ENCODE data around the gene OCRL. TPM values are rescaled to one million over a fixed set of nuclear protein-coding genes. Genes with fewer than 3 reads are reported as not detected.

Gene OCRL
- total and polyA plus RNA-seq, 2 of the 13 experiments (the other 11 are each of a cell fraction or from before 2014, with no cell fraction given), result 13.4 to 32.0 TPM

- TF ChIP-seq AFF4 (CRISPR knock-in tag; IDR thresholded peaks at IDR 0.05), result no peak
- TF ChIP-seq NCOA2 (CRISPR knock-in tag; IDR thresholded peaks at IDR 0.05), result peak; percentile 90
- no peak for TF ChIP-seq PHB2 (IDR thresholded peaks at IDR 0.05; ENCODE audit: partially characterized antibody)
- TF ChIP-seq ZNF580 (CRISPR knock-in tag; IDR thresholded peaks at IDR 0.05; ENCODE audit: borderline replicate concordance, low read depth), result no peak
- peak in 1 of 2 experiments; percentile 58; a peak in 2 of 4 replicates for TF ChIP-seq POLR2A (IDR thresholded peaks at IDR 0.05; ENCODE audit: insufficient read depth in 1 of 2, low read depth in 2 of 2, low read length in 2 of 2)
- TF ChIP-seq PLRG1 (conservative IDR thresholded peaks at IDR 0.05), result no peak
- no peak for TF ChIP-seq ZNF83 (CRISPR knock-in tag; IDR thresholded peaks at IDR 0.05; ENCODE audit: borderline replicate concordance)
- TF ChIP-seq JDP2 (CRISPR knock-in tag; IDR thresholded peaks at IDR 0.05; ENCODE audit: borderline replicate concordance), result no peak
- TF ChIP-seq TCF7L2 (IDR thresholded peaks at IDR 0.05; ENCODE audit: low read depth, low read length), result no peak
- TF ChIP-seq HBP1 (CRISPR knock-in tag; IDR thresholded peaks at IDR 0.05; ENCODE audit: low read depth), result no peak
- TF ChIP-seq ZNF143 (CRISPR knock-in tag; IDR thresholded peaks at IDR 0.05), result no peak
- no peak for TF ChIP-seq MBD4 (IDR thresholded peaks at IDR 0.05; ENCODE audit: borderline replicate concordance, low read length)
- no peak for TF ChIP-seq ZFX (CRISPR knock-in tag; IDR thresholded peaks at IDR 0.05; ENCODE audit: low read depth)
- TF ChIP-seq ZNF687 (CRISPR knock-in tag; IDR thresholded peaks at IDR 0.05), result no peak
- TF ChIP-seq AKAP8 (CRISPR knock-in tag; IDR thresholded peaks at IDR 0.05), result no peak
- no peak for TF ChIP-seq CENPBD1 (CRISPR knock-in tag; IDR thresholded peaks at IDR 0.05; ENCODE audit: borderline replicate concordance, low read depth)
- no peak for TF ChIP-seq ZKSCAN5 (CRISPR knock-in tag; IDR thresholded peaks at IDR 0.05)
- no peak for TF ChIP-seq CBX2 (IDR thresholded peaks at IDR 0.05; ENCODE audit: low read depth, low read length)
- no peak for TF ChIP-seq CBX2 (CRISPR knock-in tag; IDR thresholded peaks at IDR 0.05; ENCODE audit: low read depth)
- TF ChIP-seq ZNF557 (CRISPR knock-in tag; IDR thresholded peaks at IDR 0.05), result no peak
- peak; percentile 91; the same call in 1 of the 2 replicates for TF ChIP-seq SOX5 (CRISPR knock-in tag; IDR thresholded peaks at IDR 0.05; ENCODE audit: borderline replicate concordance)
- TF ChIP-seq ZBTB25 (CRISPR knock-in tag; IDR thresholded peaks at IDR 0.05), result no peak
These were observed 28.4 kb upstream of the OCRL start (continued) for GRCh38 chrX:129511689-129512088.

All from HepG2 (cell line).